Mammary epithelial cell (primary cell): ENCODE data around the gene NXPH2.

Experiments used
- EZH2 ChIP-seq: IDR thresholded peaks from 2 replicates; pipeline ENCODE4 v1.6.1; 2012; ENCODE audit warnings: low read length, inconsistent platforms, borderline replicate concordance
- TF ChIP-seq, protein P1 (sequence below), 2 donors: IDR thresholded peaks in 1 of 2; conservative IDR thresholded peaks in 1 of 2; 2 replicates each; pipeline ENCODE4 v1.5.1; 2011 to 2012; ENCODE audit warnings: inconsistent platforms in 2 of 2, low read length in 2 of 2, mild to moderate bottlenecking in 2 of 2, control low read depth in 1 of 2, low read depth in 1 of 2; ENCODE audit not compliant: insufficient read depth in 1 of 2; ENCODE audit errors: extremely low read depth in 1 of 2

- TF ChIP-seq, protein P1, sequence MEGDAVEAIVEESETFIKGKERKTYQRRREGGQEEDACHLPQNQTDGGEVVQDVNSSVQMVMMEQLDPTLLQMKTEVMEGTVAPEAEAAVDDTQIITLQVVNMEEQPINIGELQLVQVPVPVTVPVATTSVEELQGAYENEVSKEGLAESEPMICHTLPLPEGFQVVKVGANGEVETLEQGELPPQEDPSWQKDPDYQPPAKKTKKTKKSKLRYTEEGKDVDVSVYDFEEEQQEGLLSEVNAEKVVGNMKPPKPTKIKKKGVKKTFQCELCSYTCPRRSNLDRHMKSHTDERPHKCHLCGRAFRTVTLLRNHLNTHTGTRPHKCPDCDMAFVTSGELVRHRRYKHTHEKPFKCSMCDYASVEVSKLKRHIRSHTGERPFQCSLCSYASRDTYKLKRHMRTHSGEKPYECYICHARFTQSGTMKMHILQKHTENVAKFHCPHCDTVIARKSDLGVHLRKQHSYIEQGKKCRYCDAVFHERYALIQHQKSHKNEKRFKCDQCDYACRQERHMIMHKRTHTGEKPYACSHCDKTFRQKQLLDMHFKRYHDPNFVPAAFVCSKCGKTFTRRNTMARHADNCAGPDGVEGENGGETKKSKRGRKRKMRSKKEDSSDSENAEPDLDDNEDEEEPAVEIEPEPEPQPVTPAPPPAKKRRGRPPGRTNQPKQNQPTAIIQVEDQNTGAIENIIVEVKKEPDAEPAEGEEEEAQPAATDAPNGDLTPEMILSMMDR (conservative IDR thresholded peaks at IDR 0.05 in 1 of 2, IDR thresholded peaks at IDR 0.05 in 1 of 2; ENCODE audit: extremely low read depth in 1 of 2, insufficient read depth in 1 of 2, low read depth in 1 of 2, low read length in 2 of 2): no peak
- TF ChIP-seq EZH2: no peak
Measured at GRCh38 chr2:138620431-138620830, 159.8 kb downstream of the NXPH2 start.
